GM12878 (cell line): ENCODE data around the gene MYOZ1. TPM values are rescaled to one million over a fixed set of nuclear protein-coding genes. Genes with fewer than 3 reads are reported as not detected.

ENCODE experiments used
- ATAC-seq: fragments of 200-7000 bp; cut with Tn5 transposase; 3 replicates; pipeline ENCODE4 v1.9.1; 2020; ENCODE audit warnings: mild to moderate bottlenecking, moderate library complexity
- BruUV-seq: library from RNA; stranded (reverse); fragments of 400-500 nt; replicated peaks from 2 replicates; lab custom pipeline; 2021; lab: Mats Ljungman, UMichigan
- CTCF ChIA-PET: fragments of 300-600 bp; sonication (Branson Sonifier 250); formaldehyde crosslinking; extraction: SDS; loops from one replicate; lab custom pipeline; 2021; ENCODE audit warnings: inconsistent platforms; lab: Yijun Ruan, JAX
- POLR2A ChIA-PET: fragments of 350-600 bp; formaldehyde crosslinking; extraction: SDS; loops from one replicate; lab custom pipeline; 2021; ENCODE audit warnings: inconsistent platforms; lab: Charles Lee
- RAD21 ChIA-PET: fragments of 300-600 bp; sonication (Branson Sonifier 250); formaldehyde crosslinking; loops from one replicate; lab custom pipeline; 2023; ENCODE audit warnings: antibody characterized with exemption; ENCODE audit not compliant: unreplicated experiment; lab: Charles Lee
- SMC1A ChIA-PET: fragments of 300-600 bp; sonication (Branson Sonifier 250); formaldehyde crosslinking; loops from one replicate; lab custom pipeline; 2023; ENCODE audit not compliant: unreplicated experiment, uncharacterized antibody; lab: Charles Lee
- DNase-seq: peaks from one replicate; pipeline ENCODE4 v3.0.0-alpha.2; 2011; ENCODE audit warnings: low read depth, low spot score
- FAIRE-seq: peaks from 3 replicates; lab custom pipeline; 2011; peaks lifted over from hg19 to GRCh38; lab: Jason Lieb, UNC
- H2AFZ ChIP-seq: 2 replicates; pipeline ENCODE4 v1.6.0; 2011; ENCODE audit warnings: low read depth, low read length, control low read depth; ENCODE audit not compliant: control insufficient read depth
- H3K27ac ChIP-seq: 2 replicates; pipeline ENCODE4 v1.5.1; 2011; ENCODE audit warnings: control low read depth; ENCODE audit not compliant: control insufficient read depth, insufficient read depth
- H3K27me3 ChIP-seq, 2 experiments: replicated peaks in 1 of 2; 2 replicates each; pipeline versions ENCODE4 v1.6.0 to v1.6.1; 2011; ENCODE audit warnings: low read length in 1 of 2; ENCODE audit not compliant: control insufficient read depth in 2 of 2, insufficient read depth in 2 of 2
- H3K36me3 ChIP-seq, 2 experiments: 2 replicates each; pipeline ENCODE4 v1.5.1; 2011; ENCODE audit warnings: low read length in 1 of 2; ENCODE audit not compliant: control insufficient read depth in 2 of 2, insufficient read depth in 2 of 2
- H3K4me1 ChIP-seq: 2 replicates; pipeline ENCODE4 v1.6.1; 2011; ENCODE audit warnings: mild to moderate bottlenecking, low read length, moderate library complexity, mixed read lengths; ENCODE audit not compliant: control insufficient read depth, insufficient read depth
- H3K4me2 ChIP-seq: 2 replicates; pipeline ENCODE4 v1.6.0; 2011; ENCODE audit warnings: control low read depth; ENCODE audit not compliant: control insufficient read depth, insufficient read depth
- H3K4me3 ChIP-seq: fragments of 200-600 bp; sonication (generic); 2 replicates; pipeline ENCODE4 v1.5.1; 2016
- H3K79me2 ChIP-seq: 2 replicates; pipeline ENCODE4 v1.6.0; 2011; ENCODE audit warnings: low read length; ENCODE audit not compliant: control insufficient read depth, insufficient read depth
- H3K9ac ChIP-seq: 2 replicates; pipeline ENCODE4 v1.8.0; 2011; ENCODE audit warnings: low read length, control low read depth, mixed read lengths; ENCODE audit not compliant: control insufficient read depth, insufficient read depth
- H3K9me3 ChIP-seq: replicated peaks from 3 replicates; pipeline ENCODE4 v1.5.1; 2011; ENCODE audit warnings: mild to moderate bottlenecking, low read length; ENCODE audit not compliant: control insufficient read depth, insufficient read depth
- H4K20me1 ChIP-seq: 2 replicates; pipeline ENCODE4 v1.6.0; 2011; ENCODE audit not compliant: control insufficient read depth, insufficient read depth
- CBFB ChIP-seq: IDR thresholded peaks from 2 replicates; pipeline ENCODE4 v1.6.1; 2016; ENCODE audit warnings: antibody characterized with exemption, low read depth
- EP300 ChIP-seq, 2 experiments: fragments of 150-350 bp in 1 of 2; IDR thresholded peaks; 2 replicates each; pipeline ENCODE4 v1.6.1; 2011 to 2012; ENCODE audit warnings: low read depth in 2 of 2, low read length in 2 of 2, borderline replicate concordance in 1 of 2, improper control_type of control experiment in 1 of 2, inconsistent platforms in 1 of 2; ENCODE audit not compliant: control insufficient read depth in 1 of 2
- HSF1 ChIP-seq: fragments of 150-350 bp; IDR thresholded peaks from 2 replicates; pipeline ENCODE4 v1.6.1; 2014; ENCODE audit warnings: mild to moderate bottlenecking, low read depth, low read length
- IKZF1 ChIP-seq: fragments of 450-650 bp; conservative IDR thresholded peaks from 2 replicates; pipeline ENCODE4 v1.6.1; 2017; ENCODE audit warnings: antibody characterized with exemption, mild to moderate bottlenecking
- KAT2A ChIP-seq: conservative IDR thresholded peaks from 2 replicates; pipeline ENCODE4 v1.6.1; 2011; ENCODE audit warnings: low read depth, low read length; ENCODE audit not compliant: control insufficient read depth
- PBX3 ChIP-seq: IDR thresholded peaks from 2 replicates; pipeline ENCODE4 v1.6.1; 2011; ENCODE audit warnings: mild to moderate bottlenecking, low read depth, low read length, moderate library complexity; ENCODE audit not compliant: insufficient replicate concordance
- PRDM15 ChIP-seq: fragments of 450-650 bp; formaldehyde crosslinking; IDR thresholded peaks from 2 replicates; pipeline ENCODE4 v1.4.0; 2020; ENCODE audit warnings: mild to moderate bottlenecking, moderate library complexity
- RELA ChIP-seq: fragments of 450-650 bp; IDR thresholded peaks from 2 replicates; pipeline ENCODE4 v1.8.0; 2014; ENCODE audit warnings: borderline replicate concordance; ENCODE audit not compliant: partially characterized antibody
- SP1 ChIP-seq: IDR thresholded peaks from one replicate; pipeline ENCODE4 v1.6.1; 2011; ENCODE audit warnings: low read depth, low read length
- TCF7 ChIP-seq: IDR thresholded peaks from 2 replicates; pipeline ENCODE4 v1.6.1; 2014; ENCODE audit warnings: antibody characterized with exemption, borderline replicate concordance
- ZNF687 ChIP-seq: fragments of 450-650 bp; IDR thresholded peaks from 2 replicates; pipeline ENCODE4 v1.6.1; 2017; ENCODE audit warnings: mild to moderate bottlenecking, moderate library complexity
- WGBS: methylation state at CpG from one replicate; pipeline ENCODE4 v1.1.6; 2016; ENCODE audit warnings: low lambda C conversion rate; ENCODE audit not compliant: insufficient replicate concordance, insufficient coverage; ENCODE audit errors: missing lambda C conversion rate; 5-methylcytosine and 5-hydroxymethylcytosine counted together
- in situ Hi-C: fragments of 300-500 bp; cut with MboI; formaldehyde crosslinking; loops from 9 replicates; pipeline ENCODE4 v1.14.3; 2018; ENCODE audit warnings: mixed read lengths
- intact Hi-C: fragments of 100-400 bp; cut with micrococcal nuclease; formaldehyde crosslinking; loops from one replicate; pipeline ENCODE4 v1.14.2; 2022; ENCODE audit not compliant: unreplicated experiment
- polyA plus RNA-seq, 11 experiments: library from polyadenylated mRNA; depleted of rRNA in 4 of 11; unstranded in 6 of 11; stranded (reverse) in 5 of 11; fragments of >200 nt; fragmentation: Nextera tagmentation in 4 of 11; fragmentation: Illumina TruSeq in 1 of 11; extraction: Ambion mirVana in 4 of 11; extraction: Trizol in 1 of 11; gene quantifications; 1 replicate in 1 of 11; 2 replicates in 10 of 11; pipeline versions ENCODE4 v1.2.1 to v1.2.3, GENCODE V29; 2011 to 2016; ENCODE audit warnings: inconsistent platforms in 2 of 11, missing spikeins in 2 of 11, low read depth in 1 of 11
- total RNA-seq, 4 experiments: library from RNA; depleted of rRNA in 3 of 4; stranded (reverse); fragments of >200 nt in 3 of 4; fragmentation: Illumina TruSeq in 1 of 4; extraction: Trizol in 1 of 4; gene quantifications; 2 replicates each; pipeline versions ENCODE4 v1.2.1 to v1.2.3, GENCODE V29; 2013 to 2021

MYOZ1 gene
- total and polyA plus RNA-seq, 10 of the 15 experiments (the other 5 are each of a cell fraction or from before 2014, with no cell fraction given) = 0.05 to 2.0 (median 0.62) TPM

- H3K9me3 ChIP-seq = no peaks in the 10 kb centered on the region
- no peak overlapping the region for H3K27ac ChIP-seq
- H3K36me3 ChIP-seq = no peaks in the 10 kb centered on the region
- WGBS = 90% methylated on average over 7 of the region's 7 CpGs
- DNase-seq = no peak
- H3K27me3 ChIP-seq = no peaks in the 10 kb centered on the region
- H4K20me1 ChIP-seq = no peaks in the 10 kb centered on the region
- in situ Hi-C loops = no loop called here
- intact Hi-C loops = loop anchor here (5.0 kb wide), 1 partner anchor 101 kb away; no protein-coding TSS in a partner anchor
- no peak overlapping the region for H3K4me2 ChIP-seq
- no peak overlapping the region for H2AFZ ChIP-seq
- H3K9ac ChIP-seq = no peak overlapping the region
- CTCF ChIA-PET = interaction anchor here (7.7 kb wide), 1 partner anchor 15 kb away, joined by 60 read pairs; the partner anchor contains the start of gene MYOZ1
- no peak overlapping the region for H3K4me3 ChIP-seq
- no TSS peak for BruUV-seq
- POLR2A ChIA-PET = interaction anchor here (0.6 to 1.2 kb wide), 3 partner anchors 22 to 1345 kb away, joined by 3 read pairs; no protein-coding TSS in a partner anchor
- FAIRE-seq = no peak
- ATAC-seq = no peak
- H3K4me1 ChIP-seq = peaks cover 5% of the 10 kb centered on the region
- RAD21 ChIA-PET = interaction anchor here (7.3 kb wide), 1 partner anchor 16 kb away, joined by 33 read pairs; no protein-coding TSS in a partner anchor
- SMC1A ChIA-PET = interaction anchor here (1.0 to 6.6 kb wide), 3 partner anchors 11 to 23 kb away, joined by 3 to 38 read pairs (median 3); no protein-coding TSS in a partner anchor
- H3K79me2 ChIP-seq = peaks cover 10% of the 10 kb centered on the region
- TF ChIP-seq CBFB (no peak), SP1 (no peak), PBX3 (no peak), EP300 (IDR thresholded peaks at IDR 0.05; ENCODE audit: borderline replicate concordance in 1 of 2, control insufficient read depth in 1 of 2, low read depth in 2 of 2, low read length in 2 of 2) (no peak), PRDM15 (no peak), TCF7 (no peak), HSF1 (no peak), ZNF687 (no peak), IKZF1 (no peak), KAT2A (no peak), RELA (no peak)
Observed at GRCh38 chr10:73628405-73628804, 12.9 kb downstream of the MYOZ1 start.
